ENCODE results near the gene DCLK2. TPM values are rescaled to one million over a fixed set of nuclear protein-coding genes. Genes with fewer than 3 reads are reported as not detected.

DCLK2 gene
- total and polyA plus RNA-seq, 2 of the 13 experiments (the other 11 are each of a cell fraction or from before 2014, with no cell fraction given) = not detected

DNA sequence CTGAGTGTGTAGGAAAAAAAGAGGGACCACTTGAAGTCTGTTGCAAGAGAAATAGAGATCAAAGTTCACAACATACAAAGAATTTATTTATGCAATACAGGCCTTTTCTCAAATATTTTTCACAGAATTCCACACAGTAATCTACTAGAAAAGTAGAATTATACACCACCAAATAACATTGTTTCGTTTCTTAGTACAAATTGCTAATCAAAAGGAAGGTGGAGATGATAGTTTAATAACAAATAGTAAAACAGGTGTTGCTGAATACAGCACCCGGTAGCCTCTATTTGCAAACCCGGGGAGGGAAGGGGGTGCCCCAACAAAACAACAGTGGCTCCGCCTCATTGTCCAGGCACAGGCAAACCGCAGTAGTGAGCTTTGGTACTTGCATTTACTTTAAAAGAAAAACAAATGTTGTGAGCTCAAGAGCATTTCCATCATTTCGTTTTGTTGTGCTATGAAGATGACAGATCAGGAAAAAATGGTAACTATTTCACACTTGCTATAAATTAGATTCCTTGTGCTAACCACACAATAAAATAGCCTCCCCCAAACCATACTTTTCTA lies 186.4 kb downstream of the DCLK2 start (continued):
- TF ChIP-seq CEBPB (IDR thresholded peaks at IDR 0.05; ENCODE audit: borderline replicate concordance, low read depth, low read length) = peak; percentile 75
- TF ChIP-seq PPARG (CRISPR knock-in tag; conservative IDR thresholded peaks at IDR 0.05) = 0 out of 2 replicates have a peak, but pooled peaks have one; percentile 43
- no peak for TF ChIP-seq FOXA1 (IDR thresholded peaks at IDR 0.05)
- no peak for TF ChIP-seq FOXA1 (CRISPR knock-in tag; IDR thresholded peaks at IDR 0.05)
- no peak for TF ChIP-seq ZNF513 (CRISPR knock-in tag; conservative IDR thresholded peaks at IDR 0.05)
- TF ChIP-seq TEAD3 (CRISPR knock-in tag; optimal IDR thresholded peaks at IDR 0.05; ENCODE audit: borderline replicate concordance) = peak; percentile 16
- no peak for TF ChIP-seq RAD51 (IDR thresholded peaks at IDR 0.05; ENCODE audit: borderline replicate concordance)
- no peak for TF ChIP-seq ZIK1 (CRISPR knock-in tag; IDR thresholded peaks at IDR 0.05; ENCODE audit: borderline replicate concordance, low read depth)
- TF ChIP-seq RCOR2 (CRISPR knock-in tag; IDR thresholded peaks at IDR 0.05) = 0 out of 2 replicates have a peak, but pooled peaks have one; percentile 28
- TF ChIP-seq ZEB1 (IDR thresholded peaks at IDR 0.05; ENCODE audit: insufficient replicate concordance, low read depth) = peak; percentile 31
- TF ChIP-seq CEBPG (CRISPR knock-in tag; IDR thresholded peaks at IDR 0.05) = peak; percentile 50; the same call in 1 of the 2 replicates
- peak; percentile 52; the same call in 1 of the 2 replicates for TF ChIP-seq NFIC (IDR thresholded peaks at IDR 0.05; ENCODE audit: low read length)
- TF ChIP-seq ATF4 (CRISPR knock-in tag; IDR thresholded peaks at IDR 0.05) = peak in 1 of 2 experiments; percentile 43; a peak in 1 of 4 replicates
- TF ChIP-seq, protein P1, sequence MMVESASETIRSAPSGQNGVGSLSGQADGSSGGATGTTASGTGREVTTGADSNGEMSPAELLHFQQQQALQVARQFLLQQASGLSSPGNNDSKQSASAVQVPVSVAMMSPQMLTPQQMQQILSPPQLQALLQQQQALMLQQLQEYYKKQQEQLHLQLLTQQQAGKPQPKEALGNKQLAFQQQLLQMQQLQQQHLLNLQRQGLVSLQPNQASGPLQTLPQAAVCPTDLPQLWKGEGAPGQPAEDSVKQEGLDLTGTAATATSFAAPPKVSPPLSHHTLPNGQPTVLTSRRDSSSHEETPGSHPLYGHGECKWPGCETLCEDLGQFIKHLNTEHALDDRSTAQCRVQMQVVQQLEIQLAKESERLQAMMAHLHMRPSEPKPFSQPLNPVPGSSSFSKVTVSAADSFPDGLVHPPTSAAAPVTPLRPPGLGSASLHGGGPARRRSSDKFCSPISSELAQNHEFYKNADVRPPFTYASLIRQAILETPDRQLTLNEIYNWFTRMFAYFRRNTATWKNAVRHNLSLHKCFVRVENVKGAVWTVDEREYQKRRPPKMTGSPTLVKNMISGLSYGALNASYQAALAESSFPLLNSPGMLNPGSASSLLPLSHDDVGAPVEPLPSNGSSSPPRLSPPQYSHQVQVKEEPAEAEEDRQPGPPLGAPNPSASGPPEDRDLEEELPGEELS (CRISPR knock-in tag; IDR thresholded peaks at IDR 0.05) = peak; percentile 71
- no peak for TF ChIP-seq ZNF589 (CRISPR knock-in tag; conservative IDR thresholded peaks at IDR 0.05)
- TF ChIP-seq HNF4G (IDR thresholded peaks at IDR 0.05; ENCODE audit: borderline replicate concordance, low read depth, low read length) = peak; percentile 51
- no peak for TF ChIP-seq HNF4G (CRISPR knock-in tag; IDR thresholded peaks at IDR 0.05; ENCODE audit: borderline replicate concordance, low read depth)
- no peak for TF ChIP-seq MTA1 (CRISPR knock-in tag; IDR thresholded peaks at IDR 0.05; ENCODE audit: borderline replicate concordance)
- TF ChIP-seq, protein P2, sequence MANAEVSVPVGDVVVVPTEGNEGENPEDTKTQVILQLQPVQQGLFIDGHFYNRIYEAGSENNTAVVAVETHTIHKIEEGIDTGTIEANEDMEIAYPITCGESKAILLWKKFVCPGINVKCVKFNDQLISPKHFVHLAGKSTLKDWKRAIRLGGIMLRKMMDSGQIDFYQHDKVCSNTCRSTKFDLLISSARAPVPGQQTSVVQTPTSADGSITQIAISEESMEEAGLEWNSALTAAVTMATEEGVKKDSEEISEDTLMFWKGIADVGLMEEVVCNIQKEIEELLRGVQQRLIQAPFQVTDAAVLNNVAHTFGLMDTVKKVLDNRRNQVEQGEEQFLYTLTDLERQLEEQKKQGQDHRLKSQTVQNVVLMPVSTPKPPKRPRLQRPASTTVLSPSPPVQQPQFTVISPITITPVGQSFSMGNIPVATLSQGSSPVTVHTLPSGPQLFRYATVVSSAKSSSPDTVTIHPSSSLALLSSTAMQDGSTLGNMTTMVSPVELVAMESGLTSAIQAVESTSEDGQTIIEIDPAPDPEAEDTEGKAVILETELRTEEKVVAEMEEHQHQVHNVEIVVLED (CRISPR knock-in tag; IDR thresholded peaks at IDR 0.05; ENCODE audit: borderline replicate concordance) = no peak
- TF ChIP-seq TOE1 (CRISPR knock-in tag; IDR thresholded peaks at IDR 0.05) = no peak
- no peak for TF ChIP-seq YY1 (IDR thresholded peaks at IDR 0.05; ENCODE audit: insufficient read depth, insufficient replicate concordance, low read depth, low read length)
- no peak for TF ChIP-seq ZNF20 (CRISPR knock-in tag; IDR thresholded peaks at IDR 0.05)
- TF ChIP-seq ZNF670 (CRISPR knock-in tag; IDR thresholded peaks at IDR 0.05; ENCODE audit: borderline replicate concordance) = no peak
- TF ChIP-seq ZNF615 (CRISPR knock-in tag; IDR thresholded peaks at IDR 0.05; ENCODE audit: borderline replicate concordance) = no peak
- TF ChIP-seq ZNF768 (CRISPR knock-in tag; IDR thresholded peaks at IDR 0.05) = no peak
- no peak for TF ChIP-seq CBFB (CRISPR knock-in tag; IDR thresholded peaks at IDR 0.05)
- TF ChIP-seq TCF7 (IDR thresholded peaks at IDR 0.05; ENCODE audit: low read depth) = peak; percentile 36; the same call in 1 of the 2 replicates
